Stimulated activated CD4-positive, alpha-beta T cell treated with anti-CD3 and anti-CD28 coated beads, Interleukin-2, amount 100 ng/mL, for 4 hours (primary cell): ENCODE data around the gene NPIPB6.
A peak's percentile ranks its signal among the peaks of the same experiment; 100 is the strongest.

Source experiments
- DNase-seq: peaks from one replicate; pipeline ENCODE4 v3.0.0-alpha.2; 2020; ENCODE audit warnings: low read depth

NPIPB6 gene

DNA sequence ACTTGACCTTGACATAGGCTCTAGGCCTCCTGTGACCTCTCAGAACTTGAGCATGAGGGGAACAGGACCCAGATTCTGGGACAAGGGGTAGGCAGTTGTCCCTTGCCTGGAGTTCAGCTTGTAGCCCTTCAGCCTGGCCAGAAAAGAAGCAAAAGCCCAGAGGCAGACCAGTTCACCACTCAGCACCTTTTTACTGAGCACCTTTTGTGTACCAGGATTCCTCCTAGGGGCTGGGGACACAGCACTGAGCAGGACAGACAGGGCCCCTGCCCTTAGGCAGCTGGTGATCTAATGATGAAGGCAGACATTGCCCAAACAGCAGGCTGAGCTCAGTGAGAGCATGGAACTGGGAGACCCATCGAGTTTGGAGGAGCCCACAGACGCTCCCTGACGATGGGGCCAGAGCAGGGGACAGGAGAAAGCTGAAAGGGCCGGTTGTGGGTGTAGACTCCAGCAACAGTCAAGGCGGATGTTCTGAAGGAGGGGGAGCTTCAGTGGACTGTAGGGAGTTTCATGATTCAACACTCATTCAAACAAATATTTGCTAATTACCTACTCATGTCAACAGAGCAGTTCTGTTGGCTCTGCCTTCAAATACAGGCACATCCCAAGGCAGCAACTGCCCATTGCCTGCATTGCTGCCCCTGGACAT, 38.9 kb downstream of the NPIPB6 start:
- DNase-seq: no peak

DNA sequence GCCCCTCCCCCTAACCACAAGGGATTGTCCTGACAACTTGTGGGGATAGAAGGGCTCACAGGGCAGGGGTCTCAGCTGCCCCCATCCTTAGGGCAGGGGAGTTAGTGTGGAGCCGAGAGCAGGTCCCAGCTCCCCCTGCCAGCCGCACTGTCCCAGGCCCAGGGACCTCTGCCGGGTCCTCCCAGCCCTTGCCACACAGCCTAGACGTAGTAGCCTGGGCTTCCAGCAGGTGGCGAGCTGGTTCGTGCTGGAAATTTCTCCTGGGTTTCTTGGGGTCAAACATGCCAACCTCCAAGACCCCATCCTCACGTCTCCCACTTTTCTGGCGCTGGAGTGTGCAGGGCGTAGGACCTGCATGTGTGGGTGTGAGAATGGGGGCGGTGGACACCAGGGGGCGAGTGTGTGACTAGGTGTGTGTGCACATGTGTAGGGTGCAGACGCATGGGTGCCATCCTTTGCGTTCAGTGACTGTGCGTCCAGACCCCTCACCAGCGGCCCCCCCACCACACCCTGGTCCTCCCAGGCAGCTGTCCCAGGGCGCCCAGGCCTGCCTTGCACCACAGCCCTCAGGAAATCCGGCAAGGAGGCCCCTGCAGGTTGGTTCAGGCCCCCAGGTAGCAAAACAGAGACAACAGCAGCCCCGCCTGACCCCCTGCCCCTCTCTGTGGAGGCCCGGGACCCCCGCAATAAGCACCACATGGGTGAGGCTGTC, 41.5 kb downstream of the NPIPB6 start:
- no peak for DNase-seq

GRCh38 chr16:28320741-28321140, 42.6 kb downstream of the NPIPB6 start:
- no peak for DNase-seq

DNA sequence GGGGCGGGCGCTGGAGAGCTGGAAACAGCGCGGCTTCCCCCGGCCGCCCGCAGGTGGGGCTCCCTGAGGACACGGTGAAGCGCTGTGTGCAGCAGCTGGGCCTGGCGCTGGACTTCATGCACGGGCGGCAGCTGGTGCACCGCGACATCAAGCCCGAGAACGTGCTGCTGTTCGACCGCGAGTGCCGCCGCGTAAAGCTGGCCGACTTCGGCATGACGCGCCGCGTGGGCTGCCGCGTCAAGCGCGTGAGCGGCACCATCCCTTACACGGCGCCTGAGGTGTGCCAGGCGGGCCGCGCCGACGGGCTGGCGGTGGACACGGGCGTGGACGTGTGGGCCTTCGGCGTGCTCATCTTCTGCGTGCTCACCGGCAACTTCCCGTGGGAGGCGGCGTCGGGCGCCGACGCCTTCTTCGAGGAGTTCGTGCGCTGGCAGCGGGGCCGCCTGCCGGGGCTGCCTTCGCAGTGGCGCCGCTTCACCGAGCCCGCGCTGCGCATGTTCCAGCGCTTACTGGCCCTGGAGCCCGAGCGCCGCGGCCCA, 43.2 kb downstream of the NPIPB6 start:
- no peak for DNase-seq

DNA sequence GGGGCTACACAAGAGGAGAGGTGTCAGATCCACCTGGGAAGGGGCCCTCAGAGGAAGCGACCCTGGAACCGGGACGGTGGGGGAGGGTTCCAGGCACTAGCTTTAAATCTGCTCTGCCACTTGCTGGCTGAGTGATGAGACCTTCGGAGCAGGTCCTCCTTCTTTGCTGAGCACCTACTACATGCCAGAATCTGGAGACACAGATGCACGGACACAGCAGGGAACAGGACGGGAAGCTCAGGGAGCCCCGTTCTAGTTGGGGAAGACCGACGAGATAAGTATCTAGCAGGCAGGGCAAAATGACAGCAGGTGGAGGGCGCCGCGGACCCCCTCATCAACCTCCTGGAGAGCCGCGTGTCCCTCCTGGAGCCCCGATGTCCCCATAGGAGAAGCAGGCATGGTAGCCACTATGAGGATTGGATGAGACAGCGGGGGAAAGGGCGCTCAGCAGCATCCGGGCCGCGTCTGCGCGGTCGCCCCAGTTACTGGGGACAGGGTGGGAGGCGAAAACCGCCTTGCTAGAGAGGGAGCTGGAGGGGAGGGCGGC, 43.8 kb downstream of the NPIPB6 start:
- DNase-seq: no peak

DNA sequence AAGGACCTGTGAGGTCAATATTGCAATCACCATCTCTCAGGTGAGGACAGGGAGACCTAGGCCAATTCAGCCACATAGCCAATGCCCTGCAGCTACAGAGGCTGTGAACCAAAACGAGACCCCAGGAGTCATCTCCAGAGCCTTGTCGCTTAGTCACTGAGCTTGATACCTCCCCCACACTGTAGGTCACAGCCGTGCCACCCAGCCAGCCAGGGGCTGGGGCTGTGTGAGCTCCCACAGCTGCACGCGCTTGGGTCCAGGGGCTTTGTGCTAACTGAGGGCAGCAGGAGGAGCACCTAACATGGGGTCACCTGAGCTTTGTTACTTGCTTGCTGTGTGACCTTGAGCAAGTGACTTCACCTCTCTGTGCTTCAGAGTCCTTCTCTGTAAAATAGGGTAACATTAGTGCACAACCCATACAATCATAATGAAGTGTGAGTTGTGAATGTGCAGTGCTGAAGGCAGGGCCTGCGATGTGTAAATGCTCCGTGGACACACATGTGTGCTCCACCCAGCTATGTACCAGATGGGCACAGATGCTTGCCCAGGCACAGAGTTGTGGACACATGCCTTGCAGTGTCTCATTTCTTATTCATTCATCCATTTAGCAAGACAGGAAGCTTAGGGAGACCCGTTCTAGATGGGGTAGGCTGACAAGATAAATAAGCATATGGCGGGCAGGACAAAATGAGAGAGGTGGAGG, 45.1 kb downstream of the NPIPB6 start:
- no peak for DNase-seq

DNA sequence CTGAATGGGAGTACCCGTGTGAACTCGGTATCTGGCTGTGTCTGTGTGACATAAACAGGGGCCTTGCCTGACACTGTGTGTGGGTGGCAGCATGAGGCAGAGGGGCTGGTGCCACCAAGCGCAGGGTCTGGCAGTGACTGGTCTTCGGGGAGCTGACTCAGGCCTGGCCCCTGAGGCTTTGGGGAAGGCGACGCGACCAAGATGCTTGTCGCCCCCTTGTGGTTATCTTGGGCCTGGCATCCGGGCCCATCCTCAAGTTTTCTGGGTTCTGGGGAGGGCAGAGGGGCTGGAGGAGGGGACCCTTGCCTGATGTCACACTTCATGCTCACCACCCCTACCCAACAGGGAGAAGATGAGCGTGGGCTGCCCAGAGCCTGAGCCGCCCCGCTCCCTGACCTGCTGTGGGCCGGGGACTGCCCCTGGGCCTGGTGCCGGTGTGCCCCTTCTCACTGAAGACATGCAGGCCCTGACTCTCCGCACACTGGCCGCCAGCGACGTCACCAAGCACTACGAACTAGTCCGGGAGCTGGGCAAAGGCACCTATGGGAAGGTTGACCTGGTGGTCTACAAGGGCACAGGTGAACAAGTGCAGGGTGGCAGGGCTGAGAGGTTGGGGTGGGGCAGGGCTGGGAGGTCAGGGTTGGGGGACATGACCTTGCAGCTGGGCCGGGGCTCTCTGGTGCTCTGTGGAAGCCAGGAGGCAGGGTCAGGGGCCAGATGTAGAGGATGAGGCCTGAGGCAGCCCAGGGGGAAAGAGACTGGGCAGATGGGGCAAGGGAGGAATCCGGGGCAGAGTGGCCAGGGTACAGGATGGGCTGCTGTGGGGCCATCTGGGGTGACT, 46.0 kb downstream of the NPIPB6 start:
- peak; percentile 60 for DNase-seq

- no peak for DNase-seq
These were observed 47.3 kb downstream of the NPIPB6 start for GRCh38 chr16:28316054-28316453.

- no peak for DNase-seq
These were observed 49.7 kb downstream of the NPIPB6 start for GRCh38 chr16:28313587-28313986.

DNA sequence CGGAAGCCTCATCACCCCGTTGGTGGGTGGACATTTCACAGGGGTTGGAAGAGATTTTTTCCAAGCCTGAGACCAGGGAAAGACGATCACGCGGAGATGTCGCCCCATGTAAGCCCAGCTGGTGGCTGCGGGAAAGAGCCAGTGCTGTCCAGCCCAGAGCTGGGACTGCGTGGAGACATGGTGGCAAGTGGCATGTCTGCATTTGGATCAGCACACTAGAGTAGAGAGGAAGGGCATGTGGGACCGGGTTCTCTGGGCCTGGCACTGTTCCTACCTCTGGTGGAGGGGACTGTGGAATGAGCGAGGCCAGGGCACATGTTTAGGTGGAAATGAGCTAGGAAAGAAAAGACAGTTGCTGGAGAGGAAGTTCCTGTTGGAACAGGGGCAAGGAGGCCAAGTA, 51.0 kb downstream of the NPIPB6 start:
- DNase-seq: no peak

GRCh38 chr16:28311913-28312312, 51.4 kb downstream of the NPIPB6 start:
- no peak for DNase-seq

DNA sequence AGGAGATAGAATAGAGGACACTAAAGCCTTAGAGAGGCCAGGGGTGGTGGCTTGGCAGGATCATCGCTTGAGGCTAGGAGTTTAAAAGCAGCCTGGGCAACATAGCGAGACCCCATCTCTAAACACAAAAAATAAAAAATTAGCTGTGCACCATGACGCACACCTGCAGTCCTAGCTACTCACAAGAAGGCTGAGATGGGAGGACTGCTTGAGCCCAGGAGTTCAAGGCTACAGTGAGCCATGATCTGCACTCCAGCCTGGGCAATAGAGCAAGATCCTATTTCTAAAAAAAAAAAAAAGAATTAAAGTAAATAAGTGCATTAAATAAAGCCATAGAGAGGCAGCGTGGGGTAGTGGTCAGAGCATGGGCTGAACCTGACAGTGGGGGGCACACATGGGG, 51.9 kb downstream of the NPIPB6 start:
- DNase-seq: no peak

DNA sequence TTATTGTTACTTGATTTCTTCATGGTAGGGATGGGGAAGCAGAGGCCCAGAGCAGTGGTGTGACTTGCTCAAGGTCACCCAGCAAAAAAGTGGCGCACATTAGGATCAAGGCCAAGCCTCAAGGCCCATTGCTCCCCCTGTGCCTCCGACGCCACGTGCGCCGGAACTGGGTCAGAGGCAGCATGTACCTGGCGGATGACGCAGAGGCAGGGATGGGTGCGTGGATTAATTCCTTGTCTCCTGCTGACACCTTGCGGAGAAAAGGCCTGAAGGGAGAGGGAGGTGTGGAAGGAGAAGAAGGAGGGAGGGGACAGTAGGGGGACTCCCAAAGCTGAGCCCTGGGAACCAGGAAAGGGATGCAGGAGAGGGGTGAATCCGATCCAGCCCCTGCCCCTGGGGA, 52.5 kb downstream of the NPIPB6 start:
- DNase-seq: no peak

DNA sequence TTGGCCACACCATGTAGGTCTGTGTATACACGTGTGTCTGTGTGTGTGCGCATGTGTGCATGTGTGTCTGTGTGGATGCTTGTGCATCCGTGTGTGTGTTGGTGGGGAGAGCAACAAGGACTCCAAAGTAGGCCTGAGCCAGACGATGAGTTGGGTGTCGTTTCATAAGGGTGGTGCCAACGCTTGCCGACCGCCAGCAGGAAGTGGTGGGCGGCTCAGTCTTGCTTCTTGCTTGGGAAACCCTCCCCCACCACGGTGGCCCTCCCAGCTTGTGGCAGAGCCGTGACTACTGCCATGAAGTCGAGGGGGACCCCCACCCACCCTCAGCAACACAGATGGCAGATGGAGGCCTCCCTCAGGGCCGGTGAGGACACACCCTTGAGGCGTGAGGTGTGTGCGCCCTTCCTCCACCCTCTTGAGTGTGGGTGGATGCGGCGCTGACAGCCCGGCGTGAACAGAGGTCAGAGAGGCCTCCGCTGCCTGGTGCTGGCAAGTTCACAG, 53.4 kb downstream of the NPIPB6 start:
- peak; percentile 81 for DNase-seq

DNA sequence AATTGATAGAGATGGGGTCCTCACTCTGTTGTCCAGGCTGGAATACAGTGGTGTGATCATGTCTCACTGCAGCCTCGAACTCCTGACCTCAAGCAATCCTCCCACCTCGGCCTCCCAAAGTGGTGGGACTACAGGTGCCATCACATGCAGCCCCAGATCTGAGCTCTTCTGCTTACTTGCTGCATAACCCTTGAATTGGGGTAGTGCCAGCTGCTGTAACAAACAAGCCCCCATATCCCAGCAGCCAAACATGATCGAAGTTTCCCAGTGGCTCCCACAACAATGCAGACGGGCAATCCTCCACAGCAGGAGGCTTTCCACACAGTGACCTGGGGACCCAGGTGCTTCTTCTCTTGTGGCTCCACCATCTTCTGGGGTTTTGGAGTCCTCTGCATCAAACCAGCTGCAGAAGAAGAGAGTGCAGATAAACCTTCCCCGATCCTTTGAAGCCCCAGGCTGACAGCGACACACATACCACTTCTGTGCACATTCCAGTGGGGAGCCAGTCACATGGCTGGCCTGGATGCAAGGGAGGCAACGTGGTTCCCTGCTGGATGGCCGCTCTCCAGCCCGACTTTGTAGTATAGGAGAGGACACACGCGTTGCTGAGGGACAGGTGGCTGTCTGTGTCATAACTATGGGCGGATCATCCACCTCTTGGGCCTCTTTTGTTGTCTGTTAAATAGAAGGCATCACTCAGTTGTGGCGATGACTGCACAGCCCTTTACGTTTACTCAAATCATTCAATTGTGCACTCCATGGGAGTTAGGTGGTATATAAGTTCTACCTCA, 54.3 kb downstream of the NPIPB6 start:
- no peak for DNase-seq

DNA sequence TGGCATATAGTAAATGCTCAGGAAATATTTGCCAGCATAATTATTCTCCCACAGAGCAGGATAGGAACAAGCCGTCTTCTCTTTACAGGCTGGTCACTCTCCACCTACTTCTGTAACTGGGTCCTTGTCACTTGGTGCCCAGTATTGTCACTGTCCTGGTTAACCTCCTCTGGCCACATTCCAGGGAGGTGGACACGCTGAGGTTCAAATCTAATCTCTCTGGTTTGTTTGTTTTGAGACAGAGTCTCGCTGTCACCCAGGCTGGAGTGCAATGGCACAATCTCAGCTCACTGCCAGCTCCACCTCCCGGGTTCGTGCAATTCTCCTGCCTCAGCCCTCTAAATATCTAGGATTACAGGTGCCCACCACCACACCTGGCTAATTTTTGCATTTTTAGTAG, 55.4 kb downstream of the NPIPB6 start:
- no peak for DNase-seq

DNA sequence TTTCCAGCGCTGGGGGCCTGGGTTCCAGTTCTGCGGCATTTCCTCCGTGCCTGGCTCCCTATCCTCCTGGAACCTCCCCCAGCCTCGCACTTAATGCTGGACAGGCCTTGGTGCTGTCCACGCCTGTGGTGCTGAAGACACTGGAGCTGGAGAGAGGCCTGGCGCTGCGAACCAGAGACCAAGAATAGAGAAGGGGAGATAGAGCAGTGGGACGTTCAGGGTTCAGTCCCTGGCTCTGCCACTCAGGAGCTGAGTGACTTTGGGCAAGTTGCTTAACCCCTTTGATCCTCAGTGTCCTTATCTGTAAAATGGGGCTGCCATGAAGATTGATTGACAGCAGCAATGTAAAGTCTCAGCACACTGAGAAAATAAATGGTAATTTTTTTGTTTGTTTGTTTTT, 59.1 kb downstream of the NPIPB6 start:
- DNase-seq: no peak

DNA sequence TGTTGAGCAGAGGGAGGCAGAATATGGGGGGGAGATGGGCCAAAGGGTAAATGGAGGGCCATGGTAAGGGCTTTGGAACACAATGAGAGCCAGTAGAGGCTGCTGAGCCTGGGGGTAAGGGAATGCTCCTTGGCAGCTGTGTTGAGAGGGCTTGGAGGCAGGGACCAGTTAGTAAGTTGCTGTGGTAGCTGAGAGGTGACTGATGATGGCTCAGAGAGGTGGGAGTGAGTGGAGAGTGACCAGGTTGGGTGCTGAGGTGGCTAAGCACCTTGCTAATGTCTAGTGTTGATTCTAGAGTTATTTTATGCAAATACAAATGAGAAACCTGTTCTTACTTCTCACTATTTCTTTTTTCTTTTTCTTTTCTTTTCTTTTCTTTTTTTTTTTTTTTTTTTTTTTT, 60.2 kb downstream of the NPIPB6 start:
- DNase-seq: no peak

GRCh38 chr16:28301620-28302019, 61.7 kb downstream of the NPIPB6 start:
- DNase-seq: no peak

GRCh38 chr16:28301154-28301553, 62.2 kb downstream of the NPIPB6 start:
- DNase-seq: no peak

DNA sequence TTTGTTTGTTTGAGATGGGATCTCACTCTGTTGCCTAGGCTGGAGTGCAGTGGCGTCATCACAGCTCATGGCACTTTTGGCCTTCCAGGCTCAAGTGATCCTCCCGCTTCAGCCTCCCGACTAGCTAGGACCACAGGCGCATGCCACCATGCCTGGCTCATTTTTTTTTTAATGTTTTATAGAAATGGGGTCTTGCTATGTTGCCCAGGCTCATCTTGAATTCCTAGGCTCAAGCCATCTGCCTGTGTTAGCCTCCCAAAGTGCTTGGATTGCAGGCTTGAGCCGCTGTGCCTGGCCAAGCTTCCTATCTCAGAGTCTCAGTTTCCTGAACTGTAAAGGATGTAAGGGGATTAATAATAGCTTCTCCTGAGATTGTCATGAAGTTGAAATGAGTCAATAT, 63.0 kb downstream of the NPIPB6 start:
- no peak for DNase-seq
